T-helper 1 cell treated with Interleukin-12 subunit alpha and Interleukin-12 subunit beta and Interleukin-4 antibody, amounts not matched to agents 30 ng/mL and 1 ng/mL, for 36 hours (primary cell): Measurements from ENCODE around the gene CYB5R2. TPM values are rescaled to one million over a fixed set of nuclear protein-coding genes. Genes with fewer than 3 reads are reported as not detected.
"Not testable (repeated sequence)": the region's sequence is repeated elsewhere in the genome, so short reads cannot be mapped to it uniquely, and the experiment has no call there.

Experiments
- intact Hi-C: fragments of 100-400 bp; cut with micrococcal nuclease; formaldehyde crosslinking; loops from one replicate; pipeline ENCODE4 v1.15.1; 2024
- total RNA-seq: library from RNA; stranded (reverse); gene quantifications from 2 replicates; pipeline ENCODE4 v1.2.3, GENCODE V29; 2022

CYB5R2 gene
- total RNA-seq, 1 donor from 2014 or later, result 1.4 TPM

DNA sequence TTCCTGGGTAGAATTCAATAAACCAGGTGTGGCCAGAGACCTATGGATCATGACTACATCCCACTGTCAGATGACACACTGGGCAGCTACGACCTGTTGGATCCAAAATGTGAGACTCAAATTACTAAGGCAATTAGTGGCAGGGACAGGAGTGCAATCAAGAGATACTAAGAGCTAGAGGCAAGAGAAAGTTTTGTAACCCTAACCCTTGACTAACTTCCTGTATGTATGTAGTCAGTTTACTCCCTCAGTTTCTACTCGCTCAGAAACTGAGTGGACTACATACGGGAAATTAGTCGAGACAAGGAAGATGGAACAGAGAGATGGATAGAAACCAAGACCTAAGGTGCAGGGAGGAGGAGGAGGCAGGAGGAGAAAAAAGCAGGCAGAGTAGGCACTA is 2.7 kb downstream of the CYB5R2 start:
- intact Hi-C loops, result loop anchor here (5.0 kb wide), 1 partner anchor 98 kb away; no protein-coding TSS in a partner anchor

- intact Hi-C loops, result no loop called here
These were observed 4.4 kb downstream of the CYB5R2 start for GRCh38 chr11:7668911-7669310.

- intact Hi-C loops, result no loop called here
These were observed 4.8 kb downstream of the CYB5R2 start for GRCh38 chr11:7668464-7668863.

- intact Hi-C loops, result no loop called here
These were observed 5.8 kb downstream of the CYB5R2 start for GRCh38 chr11:7667460-7667859.

DNA sequence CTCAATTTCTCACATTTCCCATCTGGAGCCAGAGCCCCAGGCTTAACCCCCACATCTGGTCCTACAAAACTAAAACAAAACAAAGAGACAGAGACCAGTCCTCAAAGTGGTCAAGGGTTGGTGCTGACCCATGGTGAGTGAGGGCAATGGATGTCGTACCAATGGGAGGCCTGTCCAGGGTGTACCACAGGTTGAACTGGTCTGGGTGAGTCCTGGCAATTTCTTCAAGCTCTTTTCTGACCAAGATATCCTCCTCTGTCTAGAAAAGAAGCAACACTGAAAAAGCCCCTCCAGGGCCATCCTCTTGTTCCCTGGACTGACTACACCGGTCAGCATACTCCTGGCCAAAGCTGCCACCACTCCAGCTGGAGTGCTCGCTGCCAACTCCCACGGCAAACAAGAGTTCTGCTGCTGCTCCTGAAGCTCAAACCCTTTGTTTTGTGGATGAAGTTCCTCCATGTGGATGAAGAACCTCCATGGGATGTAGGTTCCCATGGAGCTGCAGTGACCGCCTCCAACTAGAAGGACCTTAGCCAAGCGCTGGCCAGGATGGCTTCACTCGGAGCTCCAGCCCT is 6.9 kb downstream of the CYB5R2 start:
- intact Hi-C loops, result no loop called here

GRCh38 chr11:7665473-7666291 is 7.6 kb downstream of the CYB5R2 start:
- intact Hi-C loops, result loop anchor here (1.0 to 2.0 kb wide), 5 partner anchors 29 to 567 kb away; partner anchors contain the start of gene PPFIBP2

DNA sequence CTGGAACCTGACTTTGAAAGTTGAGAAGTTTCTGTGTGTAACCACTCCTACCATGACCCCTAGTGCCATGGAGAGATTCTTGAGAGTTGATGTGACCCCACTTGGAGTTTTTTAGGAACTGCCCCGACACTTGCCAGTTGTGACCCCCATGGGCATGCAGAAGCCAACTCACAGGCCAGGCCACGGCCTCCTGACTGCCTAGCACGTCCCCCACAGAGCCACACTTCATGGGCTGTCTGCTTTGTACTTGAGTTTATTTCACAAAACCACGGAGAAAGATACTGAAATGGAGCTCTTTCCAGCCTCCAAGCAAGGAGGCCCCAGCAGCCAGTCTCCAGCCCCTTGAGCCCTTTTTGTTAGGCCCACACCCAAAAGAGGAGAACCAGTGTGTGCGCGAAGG is 8.4 kb downstream of the CYB5R2 start:
- intact Hi-C loops, result loop anchor here (1.0 to 2.0 kb wide), 5 partner anchors 30 to 567 kb away; partner anchors contain the start of gene PPFIBP2

DNA sequence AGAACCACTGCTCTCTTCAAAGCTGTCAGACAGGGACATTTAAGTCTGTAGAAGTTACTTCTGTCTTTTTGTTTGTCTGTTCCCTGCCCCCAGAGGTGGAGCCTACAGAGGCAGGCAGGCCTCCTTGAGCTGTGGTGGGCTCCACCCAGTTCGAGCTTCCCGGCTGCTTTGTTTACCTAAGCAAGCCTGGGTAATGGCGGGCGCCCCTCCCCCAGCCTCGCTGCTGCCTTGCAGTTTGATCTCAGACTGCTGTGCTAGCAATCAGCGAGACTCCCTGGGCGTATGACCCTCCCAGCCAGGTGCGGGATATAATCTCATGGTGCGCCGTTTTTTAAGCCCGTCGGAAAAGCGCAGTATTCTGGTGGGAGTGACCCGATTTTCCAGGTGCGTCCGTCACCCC is 9.8 kb downstream of the CYB5R2 start:
- intact Hi-C loops, result not testable (repeated sequence)

DNA sequence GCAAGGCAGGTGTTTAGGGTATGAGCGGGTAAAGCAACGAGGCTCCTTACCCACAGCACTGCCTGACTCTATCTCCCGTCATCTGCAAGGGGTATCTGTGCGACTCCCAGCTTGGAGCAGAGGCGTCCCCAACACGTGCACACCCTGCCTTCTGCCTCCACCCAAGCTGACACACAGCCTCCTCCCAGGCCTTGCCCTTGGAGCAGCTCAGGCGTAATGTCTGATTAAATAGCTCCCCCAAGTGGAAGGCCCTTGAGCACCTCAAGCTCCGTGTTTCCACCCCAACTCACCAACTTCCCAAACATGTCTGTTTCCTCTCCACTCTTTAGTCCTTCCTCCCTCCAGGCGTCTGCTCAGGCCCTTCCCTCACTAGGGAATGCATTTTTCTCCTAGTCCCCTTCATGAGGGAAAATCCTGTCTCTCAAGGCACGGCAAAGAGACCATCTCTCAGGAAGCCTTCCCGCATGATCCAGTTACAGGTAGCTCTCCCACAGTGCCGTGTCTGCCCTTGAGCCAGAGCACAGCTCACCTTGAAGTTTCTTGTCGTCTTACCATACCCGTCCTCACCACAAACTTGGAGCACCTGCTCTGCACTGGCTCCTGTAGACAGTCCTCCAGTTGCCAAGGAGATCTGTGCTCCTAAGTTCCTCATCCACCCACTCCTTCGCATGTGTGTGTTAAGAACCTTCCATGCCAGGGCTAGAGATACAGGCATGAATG is 15.8 kb downstream of the CYB5R2 start:
- intact Hi-C loops, result loop anchor here (1.0 to 2.0 kb wide), 4 partner anchors 144 to 559 kb away; partner anchors contain the start of gene PPFIBP2

DNA sequence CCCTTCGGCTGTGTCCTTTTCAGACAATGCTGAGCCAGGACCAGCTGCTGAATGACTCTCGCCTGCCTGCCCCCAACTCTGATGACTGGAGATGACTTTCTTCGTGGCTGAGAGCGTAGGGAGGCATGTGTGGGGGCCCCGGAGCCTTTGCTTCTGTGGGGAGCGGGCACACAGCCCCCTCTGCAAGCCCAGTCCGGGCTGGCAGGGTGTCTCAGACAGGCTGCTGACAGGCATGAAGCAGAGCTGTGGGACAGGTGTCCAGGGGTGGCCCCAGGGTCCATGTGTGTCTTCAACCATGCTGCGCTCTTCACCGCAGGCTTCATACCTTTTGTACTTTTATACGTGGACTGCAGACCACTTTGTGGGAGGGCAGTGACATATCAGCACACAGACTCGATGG is 16.6 kb downstream of the CYB5R2 start:
- intact Hi-C loops, result loop anchor here (1.0 to 2.0 kb wide), 4 partner anchors 143 to 558 kb away; partner anchors contain the start of gene PPFIBP2

GRCh38 chr11:7655253-7656217 is 17.8 kb downstream of the CYB5R2 start:
- intact Hi-C loops, result loop anchor here (2.0 kb wide), 2 partner anchors 303 to 557 kb away; no protein-coding TSS in a partner anchor

DNA sequence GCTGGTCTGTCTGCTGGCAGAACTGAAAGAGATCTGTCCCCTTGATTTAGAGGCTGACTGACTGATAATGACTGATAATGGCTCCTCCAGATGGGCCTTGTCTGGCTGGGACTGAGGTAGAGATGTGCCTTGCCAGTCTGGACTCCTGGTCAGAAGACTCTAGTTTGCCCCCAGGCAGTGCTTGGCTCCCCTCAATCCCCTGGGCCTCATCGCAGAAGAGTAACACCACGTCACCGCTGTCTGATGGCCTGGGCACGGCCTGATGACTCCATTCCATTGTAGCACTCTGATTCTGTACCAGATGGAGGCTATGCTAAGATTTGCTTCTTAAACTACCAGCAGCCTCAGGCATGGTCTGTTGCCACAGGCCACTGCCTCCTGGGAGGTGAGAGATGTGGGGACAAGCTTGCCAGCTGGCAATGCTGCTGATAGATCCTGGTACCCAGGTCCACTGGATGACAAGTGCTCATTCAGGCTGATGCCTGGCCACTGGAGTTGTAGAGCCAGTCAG is 19.1 kb downstream of the CYB5R2 start:
- intact Hi-C loops, result no loop called here

- intact Hi-C loops, result no loop called here
These were observed 21.6 kb downstream of the CYB5R2 start for GRCh38 chr11:7651700-7652099.

DNA sequence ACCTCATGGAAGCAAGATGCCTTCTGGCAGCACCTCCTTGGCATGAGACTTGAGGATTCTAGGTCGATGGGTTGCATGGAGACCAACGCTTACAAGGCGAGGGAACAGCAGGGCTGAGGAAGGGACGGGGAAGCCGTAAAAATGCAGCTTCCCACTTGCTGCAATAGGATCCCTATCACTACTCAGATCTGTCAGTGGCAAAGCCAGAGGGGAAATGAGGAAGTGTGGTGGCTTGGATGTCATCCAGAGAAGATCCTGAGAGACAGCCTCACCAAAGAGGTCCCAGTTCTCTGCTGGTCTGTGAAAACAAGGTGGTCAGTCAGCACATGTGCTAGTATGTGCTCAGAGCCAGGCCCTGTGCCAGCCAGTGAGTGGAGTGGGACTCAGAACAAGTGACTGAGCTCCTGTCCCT is 22.2 kb downstream of the CYB5R2 start:
- intact Hi-C loops, result no loop called here

DNA sequence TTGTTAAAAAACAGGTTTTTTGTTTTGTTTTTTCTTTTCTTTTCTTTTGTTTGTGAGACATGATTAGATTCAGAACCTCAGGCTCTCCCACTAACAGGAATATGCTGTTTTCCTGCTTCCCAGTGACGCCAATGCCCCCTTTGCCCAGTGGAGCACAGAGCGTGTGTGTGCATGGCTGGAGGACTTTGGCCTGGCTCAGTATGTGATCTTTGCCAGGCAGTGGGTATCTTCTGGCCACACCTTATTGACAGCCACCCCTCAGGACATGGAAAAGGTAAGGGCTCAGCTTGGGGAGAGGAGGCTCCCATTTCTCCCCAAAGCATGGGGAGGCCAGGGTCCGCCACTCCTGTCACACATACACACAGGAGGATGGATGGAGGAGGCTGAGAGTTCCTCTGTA is 25.0 kb downstream of the CYB5R2 start:
- intact Hi-C loops, result no loop called here

DNA sequence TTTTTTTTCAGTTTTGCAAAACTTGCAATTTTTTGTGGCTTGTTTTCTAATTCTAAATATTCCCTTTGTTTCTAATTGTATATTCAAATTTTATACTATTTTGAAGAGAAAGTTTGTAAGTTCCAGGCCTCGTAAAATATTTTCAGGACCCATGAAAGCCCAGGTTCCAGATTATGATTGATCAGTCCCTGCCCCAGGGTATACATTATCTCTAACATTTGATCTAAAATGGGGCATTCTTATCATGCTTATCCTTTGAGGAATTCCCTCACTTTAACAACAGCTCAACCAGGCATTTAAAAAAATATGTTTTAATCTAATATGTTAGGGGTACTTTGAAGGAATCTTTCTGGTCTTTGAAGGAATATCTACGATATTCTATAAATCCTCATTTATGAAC is 26.4 kb downstream of the CYB5R2 start:
- intact Hi-C loops, result no loop called here

DNA sequence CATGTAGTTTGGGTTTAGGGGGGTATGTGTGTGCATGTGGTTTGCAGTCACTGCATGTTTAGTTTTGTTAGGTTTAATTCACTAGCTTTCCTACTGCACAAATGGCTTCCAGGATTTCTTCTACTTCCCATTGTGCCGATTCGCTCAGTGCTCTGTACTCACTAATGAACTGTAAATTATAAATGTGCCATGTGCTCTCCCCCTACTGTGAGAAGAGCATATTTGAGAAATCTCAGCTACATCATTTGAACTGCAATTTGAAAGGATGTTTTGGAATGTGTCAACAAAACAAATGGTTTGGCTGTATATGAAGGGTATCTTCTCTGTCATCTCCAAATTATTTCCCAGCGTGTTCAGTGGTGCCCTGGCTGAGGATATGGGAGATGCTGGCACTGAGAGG is 28.1 kb downstream of the CYB5R2 start:
- intact Hi-C loops, result no loop called here

GRCh38 chr11:7643314-7643713 is 30.0 kb downstream of the CYB5R2 start:
- intact Hi-C loops, result no loop called here

GRCh38 chr11:7642747-7643146 is 30.6 kb downstream of the CYB5R2 start:
- intact Hi-C loops, result no loop called here

DNA sequence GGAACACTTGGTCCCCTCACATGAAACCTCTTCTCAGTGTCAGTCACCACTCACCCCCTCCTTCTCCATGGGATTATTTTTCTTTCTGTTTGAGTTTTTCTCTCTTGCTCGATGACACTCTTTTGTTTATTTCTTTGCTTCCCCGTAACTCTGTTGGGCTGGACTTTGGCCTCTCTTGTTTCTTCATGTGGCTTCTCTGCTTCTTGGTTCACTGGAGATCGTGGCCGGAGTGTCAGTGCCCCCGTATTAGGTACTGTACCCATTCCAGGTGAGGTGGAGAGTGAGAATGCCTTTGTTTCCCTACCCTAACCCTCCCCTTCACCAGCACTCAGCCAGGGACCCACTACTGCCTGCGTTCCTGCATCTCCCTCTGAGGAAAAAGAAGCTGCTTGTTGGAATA is 32.5 kb downstream of the CYB5R2 start:
- intact Hi-C loops, result no loop called here

DNA sequence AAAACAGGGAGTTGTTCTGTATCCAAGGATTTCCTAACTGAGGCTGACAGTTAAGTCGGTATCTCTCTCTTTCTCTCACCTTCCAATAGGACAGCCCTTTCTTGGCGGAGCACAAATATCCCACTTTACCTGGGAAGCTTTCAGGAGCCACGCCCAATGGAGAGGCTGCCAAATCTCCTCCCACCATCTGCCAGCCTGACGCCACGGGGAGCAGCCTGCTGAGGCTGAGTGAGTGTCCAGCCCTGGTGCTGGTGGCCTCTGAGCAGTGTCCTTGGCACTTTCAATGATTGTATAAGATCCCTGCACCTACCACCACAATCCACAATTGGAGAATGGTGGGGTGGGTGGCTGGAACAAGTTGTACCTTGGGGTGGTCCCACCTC is 33.7 kb downstream of the CYB5R2 start:
- intact Hi-C loops, result no loop called here
